NOMO-1 (cell line): Measurements from ENCODE around the gene CACNA2D4.

ENCODE experiments used
- DNase-seq, 2 experiments: peaks; one replicate each; lab custom pipeline; 2025; ENCODE audit not compliant: unreplicated experiment in 2 of 2; lab: John Stamatoyannopoulos, UW

The CACNA2D4 gene

GRCh38 chr12:1806301-1807086 is 112.0 kb downstream of the CACNA2D4 start:
- DNase-seq: no peak

- DNase-seq: no peak
These were observed 112.9 kb downstream of the CACNA2D4 start for GRCh38 chr12:1805441-1806081.

- DNase-seq: peak; percentile 63 to 69
These were observed 113.7 kb downstream of the CACNA2D4 start for GRCh38 chr12:1804545-1805332.

GRCh38 chr12:1803736-1804135 is 114.7 kb downstream of the CACNA2D4 start:
- no peak for DNase-seq

GRCh38 chr12:1801303-1801975 is 117.0 kb downstream of the CACNA2D4 start:
- no peak for DNase-seq

GRCh38 chr12:1800401-1801302 is 117.8 kb downstream of the CACNA2D4 start:
- no peak for DNase-seq

GRCh38 chr12:1799882-1800400 is 118.5 kb downstream of the CACNA2D4 start:
- no peak for DNase-seq

GRCh38 chr12:1799051-1799881 is 119.2 kb downstream of the CACNA2D4 start:
- no peak for DNase-seq

- no peak for DNase-seq
These were observed 119.8 kb downstream of the CACNA2D4 start for GRCh38 chr12:1798641-1799020.

- DNase-seq: no peak
These were observed 120.3 kb downstream of the CACNA2D4 start for GRCh38 chr12:1797991-1798640.

GRCh38 chr12:1797011-1797901 is 121.2 kb downstream of the CACNA2D4 start:
- DNase-seq: peak; percentile 28 to 45

GRCh38 chr12:1796515-1797010 is 121.9 kb downstream of the CACNA2D4 start:
- DNase-seq: peak in 1 of 2 experiments; percentile 38

GRCh38 chr12:1795785-1796514 is 122.5 kb downstream of the CACNA2D4 start:
- peak; percentile 89 to 99 for DNase-seq

- no peak for DNase-seq
These were observed 123.1 kb downstream of the CACNA2D4 start for GRCh38 chr12:1795221-1795784.

GRCh38 chr12:1794440-1795090 is 123.9 kb downstream of the CACNA2D4 start:
- DNase-seq: no peak
